Pancreas (tissue), 10 donors: ENCODE measurements around the gene XYLT2. TPM values are rescaled to one million over a fixed set of nuclear protein-coding genes. Genes with fewer than 3 reads are reported as not detected.

ENCODE experiments used
- ATAC-seq, 4 donors: fragments of 200-7000 bp; cut with Tn5 transposase; one replicate each; pipeline versions ENCODE4 v1.8.0 to v1.9.1; 2020; ENCODE audit warnings: mild to moderate bottlenecking in 4 of 4, moderate library complexity in 4 of 4
- DNase-seq, 6 donors: peaks; one replicate each; pipeline ENCODE4 v3.0.0-alpha.2; 2020
- FAIRE-seq: peaks from 2 replicates; lab custom pipeline; 2012; peaks lifted over from hg19 to GRCh38; lab: Jason Lieb, UNC
- H3K27ac ChIP-seq, 4 donors: fragments of 200-600 bp; sonication (generic); 1 replicate in 3 of 4; 2 replicates in 1 of 4; pipeline versions ENCODE4 v1.5.0 to v1.8.0; 2020
- H3K27me3 ChIP-seq, 4 donors: fragments of 200-600 bp; one replicate each; pipeline ENCODE4 v1.8.0; 2021
- H3K36me3 ChIP-seq, 3 donors: fragments of 200-600 bp; sonication (generic) in 1 of 3; one replicate each; pipeline versions ENCODE4 v1.5.0 to v1.8.0; 2020 to 2021
- H3K4me1 ChIP-seq, 3 donors: fragments of 200-600 bp; one replicate each; pipeline ENCODE4 v1.8.0; 2021
- H3K4me3 ChIP-seq, 4 donors: fragments of 200-600 bp; sonication (generic) in 2 of 4; one replicate each; pipeline versions ENCODE4 v1.5.0 to v1.8.0; 2020 to 2021
- H3K9me3 ChIP-seq, 4 donors: fragments of 200-600 bp; one replicate each; pipeline ENCODE4 v1.8.0; 2021
- CTCF ChIP-seq, 4 donors: fragments of 200-600 bp; sonication (generic) in 3 of 4; IDR thresholded peaks; one replicate each; pipeline versions ENCODE4 v1.5.0 to v1.8.0; 2021; ENCODE audit warnings: antibody characterized with exemption in 4 of 4
- WGBS, 2 donors: extraction: QIAGEN DNeasy Blood & Tissue Kit; methylation state at CpG; one replicate each; pipeline ENCODE4 v1.1.7; 2013; 5-methylcytosine and 5-hydroxymethylcytosine counted together
- intact Hi-C, 3 donors: fragments of 100-400 bp; cut with DNase I; formaldehyde crosslinking; loops; one replicate each; pipeline versions ENCODE4 v1.11.1 to v1.14.2; 2022
- polyA plus RNA-seq, 2 donors: library from polyadenylated mRNA; stranded (reverse); fragments of 200-250 nt; gene quantifications; one replicate each; pipeline ENCODE4 v1.2.3, GENCODE V29; 2013
- total RNA-seq, 6 donors: library from RNA; stranded (reverse); fragmentation: NEBNext Ultra II Directional in 4 of 6; extraction: Animal tissue kit (Norgen Biotek cat#: 25700) in 4 of 6; gene quantifications; one replicate each; pipeline versions ENCODE4 v1.2.1 to v1.2.4, GENCODE V29; 2021 to 2023
- donor health status: healthy with polysubstance abuse.
- donor health status: DM: no; HTN: no; CAD: no; lungs with moderate emphysema.
- donor health status: DM: no; HTN: no; CAD: no.
- donor health status: control.
- donor health status: control.
- donor health status: Bipolar disorder and iron deficiency.
- donor health status: DM: yes; HTN: yes; CAD: no.
- donor health status: DM: no; HTN: no; CAD: no.
- donor health status: DM: no; HTN: no; CAD: no.
- donor health status: DM: yes; HTN: yes; CAD: no.

The XYLT2 gene
- total and polyA plus RNA-seq, 8 donors: 9.8 to 15.5 (median 12.6) TPM

- Histone ChIP-seq H3K9me3 (no peaks in the 10 kb centered on the region), H3K4me1 (peaks cover 0 to 7% (median 0%) of the 10 kb centered on the region in 3 donors), H3K36me3 (peaks cover 6 to 30% (median 13%) of the 10 kb centered on the region in 3 donors), H3K4me3 (no peak overlapping the region), H3K27ac (no peak overlapping the region), H3K27me3 (no peaks in the 10 kb centered on the region)
- TF ChIP-seq CTCF (IDR thresholded peaks at IDR 0.05): no peak
- no peak for ATAC-seq
- intact Hi-C loops: loop anchor here in 2 of 3 donors (5.0 to 10.0 kb wide), 2 partner anchors 108 to 110 kb away; partner anchors contain the start of gene RSAD1 (in 1 of the 2)
- 83 to 84% methylated on average over 9 of the region's 9 CpGs for WGBS, 2 donors
- FAIRE-seq: no peak
- no peak for DNase-seq
These were observed 18.8 kb downstream of the XYLT2 start for GRCh38 chr17:50364715-50365114.

DNA sequence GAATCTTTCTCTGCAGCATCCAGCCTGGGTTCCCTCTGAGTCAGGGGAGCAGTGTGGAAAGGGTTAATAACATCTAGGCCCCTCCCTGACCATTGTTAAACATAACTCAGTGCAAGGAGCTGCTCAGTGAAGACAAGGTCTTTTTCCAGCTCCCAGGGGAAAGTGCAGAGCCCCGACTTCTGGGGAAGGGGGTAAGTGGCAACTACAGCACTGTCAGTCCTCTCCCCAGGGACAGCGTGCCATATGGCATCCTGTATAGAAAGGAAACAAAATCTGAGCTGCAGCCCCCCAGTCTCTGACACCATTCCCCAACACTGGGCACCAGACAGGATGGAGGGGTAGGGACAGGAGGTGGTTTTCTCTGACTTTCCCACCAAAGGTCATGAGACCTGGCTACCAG lies 19.2 kb downstream of the XYLT2 start:
- ATAC-seq: no peak
- no peak for DNase-seq
- intact Hi-C loops: loop anchor here in 2 of 3 donors (5.0 to 10.0 kb wide), 2 partner anchors 107 to 110 kb away; partner anchors contain the start of gene RSAD1 (in 1 of the 2)
- Histone ChIP-seq H3K4me3 (no peak overlapping the region), H3K9me3 (no peaks in the 10 kb centered on the region), H3K36me3 (peaks cover 6 to 34% (median 18%) of the 10 kb centered on the region in 3 donors), H3K27me3 (no peaks in the 10 kb centered on the region), H3K27ac (no peak overlapping the region), H3K4me1 (peaks cover 0 to 7% (median 0%) of the 10 kb centered on the region in 3 donors)
- no peak for TF ChIP-seq CTCF (IDR thresholded peaks at IDR 0.05)
- 60 to 76% methylated on average over 2 of the region's 2 CpGs for WGBS, 2 donors
- no peak for FAIRE-seq

- ATAC-seq (no peak), FAIRE-seq (no peak), DNase-seq (no peak)
- peaks cover 0 to 7% (median 0%) of the 10 kb centered on the region in 3 donors for H3K4me1 ChIP-seq
- no peaks in the 10 kb centered on the region for H3K9me3 ChIP-seq
- no peak overlapping the region for H3K4me3 ChIP-seq
- no peak overlapping the region for H3K27ac ChIP-seq
- 92 to 93% methylated on average over 14 of the region's 14 CpGs for WGBS, 2 donors
- intact Hi-C loops: loop anchor here in 2 of 3 donors (5.0 to 10.0 kb wide), 2 partner anchors 106 to 109 kb away; partner anchors contain the start of gene RSAD1 (in 1 of the 2)
- H3K27me3 ChIP-seq: no peaks in the 10 kb centered on the region
- H3K36me3 ChIP-seq: peaks cover 6 to 37% (median 22%) of the 10 kb centered on the region in 3 donors
- TF ChIP-seq CTCF (IDR thresholded peaks at IDR 0.05): no peak
These were observed 19.9 kb downstream of the XYLT2 start for GRCh38 chr17:50365649-50366393.

DNA sequence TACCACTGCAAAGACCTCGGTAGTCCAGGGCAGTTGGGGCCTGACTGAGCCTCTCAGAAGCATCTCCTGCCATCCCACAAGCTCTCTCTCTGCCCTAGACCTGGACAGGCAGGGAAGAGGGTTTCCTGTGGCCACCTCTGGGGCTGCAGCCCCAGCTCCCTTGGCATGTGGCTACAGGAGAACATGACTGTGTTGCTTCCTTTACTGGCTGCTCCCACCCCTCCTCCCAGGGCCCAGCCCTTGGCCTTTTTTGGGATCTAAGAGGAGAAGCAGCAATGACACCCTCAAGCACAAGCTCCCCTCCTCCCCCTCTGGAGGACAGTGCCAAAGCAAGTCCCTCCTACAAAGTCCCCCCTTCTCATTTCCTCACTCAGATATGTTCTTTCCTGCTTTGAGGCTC lies 21.5 kb downstream of the XYLT2 start:
- no peak for ATAC-seq
- intact Hi-C loops: loop anchor here in 2 of 3 donors (5.0 to 10.0 kb wide), 2 partner anchors 105 to 107 kb away; partner anchors contain the start of gene RSAD1 (in 1 of the 2)
- no peaks in the 10 kb centered on the region for H3K27me3 ChIP-seq
- no peak overlapping the region for H3K4me3 ChIP-seq
- H3K9me3 ChIP-seq: no peaks in the 10 kb centered on the region
- H3K27ac ChIP-seq: no peak overlapping the region
- no peak for FAIRE-seq
- no peak for TF ChIP-seq CTCF (IDR thresholded peaks at IDR 0.05)
- peaks cover 0 to 11% (median 3%) of the 10 kb centered on the region in 3 donors for H3K4me1 ChIP-seq
- peaks cover 6 to 37% (median 22%) of the 10 kb centered on the region in 3 donors for H3K36me3 ChIP-seq
- no peak for DNase-seq
- WGBS, 2 donors: 50 to 85% methylated on average over 1 of the region's 1 CpG
